Measurements from ENCODE around the gene KRTAP1-4.

GRCh38 chr17:41001795-41002194, 28.2 kb downstream of the KRTAP1-4 start:
- TF ChIP-seq CTCF (conservative IDR thresholded peaks at IDR 0.05): no peak
- TF ChIP-seq EZH2 (IDR thresholded peaks at IDR 0.05; ENCODE audit: low read depth): no peak
